Measurements from ENCODE around the gene SLC28A1. TPM values are rescaled to one million over a fixed set of nuclear protein-coding genes. Genes with fewer than 3 reads are reported as not detected.

Gene SLC28A1
- total RNA-seq, 1 experiment from 2014 or later: 0.13 TPM

- Mint-ChIP-seq H3K27me3 (ENCODE audit: low read depth) (peaks cover 8% of the 10 kb centered on the region), H3K4me3 (no peak overlapping the region), H3K27ac (no peak overlapping the region; a peak in 1 of 7 replicates), H3K4me1 (peaks cover 9 to 12% of the 10 kb centered on the region in 2 experiments), H3K9me3 (no peaks in the 10 kb centered on the region), H3K36me3 (ENCODE audit: insufficient read depth in 1 of 3, low read depth in 3 of 3) (no peaks in the 10 kb centered on the region)
- Histone ChIP-seq H2BK20ac (ENCODE audit: low read depth, low read length, poor library complexity, severe bottlenecking) (no peak overlapping the region), H3K18ac (ENCODE audit: insufficient read length, low read depth, low read length) (no peak overlapping the region), H2BK12ac (ENCODE audit: insufficient read length, low read depth, low read length) (no peak overlapping the region), H3T11ph (ENCODE audit: low read length) (no peak overlapping the region), H3K9me3 (ENCODE audit: control insufficient read depth, low read depth, low read length) (no peaks in the 10 kb centered on the region), H2AFZ (ENCODE audit: low read length) (no peak overlapping the region), H2BK120ac (ENCODE audit: low read depth, low read length, poor library complexity, severe bottlenecking) (no peak overlapping the region), H3K4me1 (ENCODE audit: insufficient read depth, low read length) (no peaks in the 10 kb centered on the region), H4K8ac (replicated peaks; ENCODE audit: insufficient read length, low read depth, low read length) (no peak overlapping the region), H4K5ac (ENCODE audit: insufficient read length, low read depth, low read length) (no peak overlapping the region), H3K23me2 (ENCODE audit: insufficient read length, low read depth, low read length, poor library complexity, severe bottlenecking) (no peaks in the 10 kb centered on the region), H3K14ac (ENCODE audit: insufficient read depth, low read length) (no peak overlapping the region), H2BK15ac (ENCODE audit: low read depth, low read length) (no peak overlapping the region), H3K23ac (ENCODE audit: insufficient read length, low read depth, low read length) (no peak overlapping the region), H3K4me2 (ENCODE audit: insufficient read depth, insufficient read length, low read length) (no peak overlapping the region), H3K4ac (ENCODE audit: low read depth, low read length) (no peak overlapping the region), H3K56ac (ENCODE audit: insufficient read length, low read depth, low read length) (no peak overlapping the region), H3K79me2 (ENCODE audit: insufficient read depth, low read length) (peaks cover 2% of the 10 kb centered on the region; the same call in 1 of the 2 replicates), H3K9ac (ENCODE audit: extremely low read depth, insufficient read length, low read length) (no peak overlapping the region), H3K27ac (ENCODE audit: insufficient read length, low read depth, low read length) (no peak overlapping the region), H2AK5ac (ENCODE audit: insufficient read length, low read length) (no peak overlapping the region), H2BK5ac (ENCODE audit: insufficient read length, low read length) (no peak overlapping the region), H3K79me1 (ENCODE audit: insufficient read depth, low read depth, low read length, poor library complexity, severe bottlenecking) (no peaks in the 10 kb centered on the region), H4K20me1 (ENCODE audit: control insufficient read depth, insufficient read depth, insufficient read length) (no peaks in the 10 kb centered on the region), H4K91ac (ENCODE audit: insufficient read length, low read depth, low read length) (no peak overlapping the region), H3K27me3 (ENCODE audit: insufficient read depth, low read length) (no peaks in the 10 kb centered on the region)
- no CpG with 5 or more reads among the region's 5 CpGs for WGBS (ENCODE audit: extremely low coverage, insufficient read length, low lambda C conversion rate)
- no peak for DNase-seq
- TF ChIP-seq CTCF (conservative IDR thresholded peaks at IDR 0.05): no peak
These were observed 9.3 kb upstream of the SLC28A1 start for GRCh38 chr15:84874981-84875699.

Data from H9 (cell line).